Activated CD4-positive, alpha-beta memory T cell treated with anti-CD3 and anti-CD28 coated beads for 36 hours (primary cell): ENCODE measurements around the gene MRPL34. TPM values are rescaled to one million over a fixed set of nuclear protein-coding genes. Genes with fewer than 3 reads are reported as not detected.
"Not testable (repeated sequence)": the region's sequence is repeated elsewhere in the genome, so short reads cannot be mapped to it uniquely, and the experiment has no call there.

Experiments used
- CTCF ChIA-PET: fragments of 350-600 bp; sonication (Branson Sonifier 250); formaldehyde crosslinking; loops from one replicate; lab custom pipeline; 2021; ENCODE audit warnings: antibody characterized with exemption, inconsistent platforms; lab: Charles Lee
- POLR2A ChIA-PET: fragments of 350-600 bp; sonication (Branson Sonifier 250); formaldehyde crosslinking; loops from one replicate; lab custom pipeline; 2021; ENCODE audit warnings: antibody characterized with exemption; lab: Charles Lee
- DNase-seq: peaks from one replicate; pipeline ENCODE4 v3.0.0-alpha.2; 2020
- H3K27ac Mint-ChIP-seq: one replicate; pipeline ENCODE4 v1.8.0; 2021; ENCODE audit warnings: mixed read lengths
- H3K27me3 Mint-ChIP-seq: one replicate; pipeline ENCODE4 v1.8.0; 2021; ENCODE audit warnings: mixed read lengths
- H3K36me3 Mint-ChIP-seq: one replicate; pipeline ENCODE4 v1.8.0; 2021; ENCODE audit warnings: mixed read lengths
- H3K4me1 Mint-ChIP-seq: one replicate; pipeline ENCODE4 v1.8.0; 2021; ENCODE audit warnings: low read depth, mixed read lengths
- H3K4me3 Mint-ChIP-seq: one replicate; pipeline ENCODE4 v1.8.0; 2021; ENCODE audit warnings: mild to moderate bottlenecking, mixed read lengths
- H3K9me3 Mint-ChIP-seq: one replicate; pipeline ENCODE4 v1.8.0; 2021; ENCODE audit warnings: mixed read lengths
- intact Hi-C: fragments of 100-400 bp; cut with micrococcal nuclease; formaldehyde crosslinking; loops from one replicate; pipeline ENCODE4 v1.15.1; 2023
- total RNA-seq, 2 experiments: library from RNA; stranded (reverse); gene quantifications; one replicate each; pipeline ENCODE4 v1.2.3, GENCODE V29; 2021

Gene MRPL34
- total RNA-seq, 2 experiments from 2014 or later, result 92.9 to 93.7 TPM

- ChIA-PET POLR2A (interaction anchor here (0.6 to 2.5 kb wide), 8 partner anchors 8 to 52 kb away, joined by 3 to 13 read pairs (median 4); partner anchors contain the start of genes ANKLE1, OCEL1 and USE1), CTCF (interaction anchor here (0.7 to 1.9 kb wide), 11 partner anchors 9 to 119 kb away, joined by 3 to 20 read pairs (median 4); partner anchors contain the start of genes ANKLE1 and DDA1)
- peak; percentile 97 for DNase-seq
- peaks cover 12% of the 10 kb centered on the region for H3K36me3 Mint-ChIP-seq
- peak within 1 kb of the TSS; percentile 91 for H3K27ac Mint-ChIP-seq
- peaks cover 2% of the 10 kb centered on the region for H3K27me3 Mint-ChIP-seq
- H3K4me3 Mint-ChIP-seq, result peak within 1 kb of the TSS; percentile 90
- intact Hi-C loops, result loop anchor here (1.0 to 2.0 kb wide), 3 partner anchors 38 to 42 kb away; partner anchors contain the start of genes DDA1, MRPL34 and OCEL1
- peaks cover 21% of the 10 kb centered on the region for H3K4me1 Mint-ChIP-seq
- no peaks in the 10 kb centered on the region for H3K9me3 Mint-ChIP-seq
Observed at GRCh38 chr19:17266975-17267788, 38.5 kb upstream of the MRPL34 start, which contains the start of gene BABAM1. BABAM1 (plus strand) TSS chr19:17267443; CDS start chr19:17268807, 1,364 bp downstream.

GRCh38 chr19:17268754-17269153 lies 36.9 kb upstream of the MRPL34 start:
- no peaks in the 10 kb centered on the region for H3K9me3 Mint-ChIP-seq
- POLR2A ChIA-PET, result interaction anchor here (2.5 kb wide), 1 partner anchor 12 kb away, joined by 13 read pairs; the partner anchor contains the start of gene ANKLE1
- H3K27me3 Mint-ChIP-seq, result peaks cover 2% of the 10 kb centered on the region
- CTCF ChIA-PET, result interaction anchor here (1.3 kb wide), 1 partner anchor 13 kb away, joined by 4 read pairs; no protein-coding TSS in a partner anchor
- peaks cover 12% of the 10 kb centered on the region for H3K36me3 Mint-ChIP-seq
- H3K4me3 Mint-ChIP-seq, result peak overlapping the region; percentile 90
- intact Hi-C loops, result no loop called here
- no peak overlapping the region for H3K27ac Mint-ChIP-seq
- DNase-seq, result no peak
- peaks cover 21% of the 10 kb centered on the region for H3K4me1 Mint-ChIP-seq

GRCh38 chr19:17274892-17275291 lies 30.8 kb upstream of the MRPL34 start:
- POLR2A ChIA-PET, CTCF ChIA-PET, intact Hi-C loops: not testable (repeated sequence)

GRCh38 chr19:17275441-17276175 lies 30.1 kb upstream of the MRPL34 start:
- H3K36me3 Mint-ChIP-seq, result peaks cover 26% of the 10 kb centered on the region
- intact Hi-C loops, result no loop called here
- ChIA-PET POLR2A (no interaction called here), CTCF (no interaction called here)
- H3K4me1 Mint-ChIP-seq, result no peaks in the 10 kb centered on the region
- no peaks in the 10 kb centered on the region for H3K27me3 Mint-ChIP-seq
- no peak overlapping the region for H3K27ac Mint-ChIP-seq
- H3K4me3 Mint-ChIP-seq, result no peak overlapping the region
- H3K9me3 Mint-ChIP-seq, result no peaks in the 10 kb centered on the region
- DNase-seq, result no peak

More at GRCh38 chr19:17274892-17275291, 30.8 kb upstream of the MRPL34 start:
- peaks cover 29% of the 10 kb centered on the region for H3K36me3 Mint-ChIP-seq
- not testable (repeated sequence) for H3K4me3 Mint-ChIP-seq, H3K27me3 Mint-ChIP-seq, H3K4me1 Mint-ChIP-seq, H3K27ac Mint-ChIP-seq, H3K9me3 Mint-ChIP-seq, DNase-seq

GRCh38 chr19:17279436-17279835 lies 26.2 kb upstream of the MRPL34 start:
- no peak overlapping the region for H3K27ac Mint-ChIP-seq
- H3K4me3 Mint-ChIP-seq, result no peak overlapping the region
- no peaks in the 10 kb centered on the region for H3K9me3 Mint-ChIP-seq
- intact Hi-C loops, result no loop called here
- DNase-seq, result no peak
- ChIA-PET CTCF (interaction anchor here (0.9 to 5.4 kb wide), 3 partner anchors 20 to 74 kb away, joined by 3 to 85 read pairs (median 3); partner anchors contain the start of gene DDA1), POLR2A (interaction anchor here (0.5 to 3.6 kb wide), 3 partner anchors 12 to 96 kb away, joined by 3 to 13 read pairs (median 3); partner anchors contain the start of genes BABAM1 and USHBP1)
- peaks cover 3% of the 10 kb centered on the region for H3K4me1 Mint-ChIP-seq
- H3K36me3 Mint-ChIP-seq, result peaks cover 18% of the 10 kb centered on the region
- H3K27me3 Mint-ChIP-seq, result no peaks in the 10 kb centered on the region

GRCh38 chr19:17281391-17282304 lies 24.0 kb upstream of the MRPL34 start, which contains the start of gene ANKLE1:
ANKLE1 (plus strand) TSS chr19:17281901; CDS start chr19:17281921, 20 bp downstream.
- Mint-ChIP-seq H3K4me3 (peak within 1 kb of the TSS; percentile 87), H3K27ac (no peak within 1 kb of the TSS), H3K9me3 (no peaks in the 10 kb centered on the region), H3K27me3 (no peaks in the 10 kb centered on the region), H3K4me1 (peaks cover 3% of the 10 kb centered on the region), H3K36me3 (peaks cover 7% of the 10 kb centered on the region)
- DNase-seq, result peak; percentile 64
- intact Hi-C loops, result loop anchor here (1.0 to 5.0 kb wide), 4 partner anchors 20 to 509 kb away; no protein-coding TSS in a partner anchor
- POLR2A ChIA-PET, result interaction anchor here (0.6 to 3.6 kb wide), 4 partner anchors 14 to 205 kb away, joined by 3 to 13 read pairs (median 3); partner anchors contain the start of gene BABAM1
- CTCF ChIA-PET, result interaction anchor here (0.6 to 5.4 kb wide), 19 partner anchors 10 to 509 kb away, joined by 3 to 85 read pairs (median 4); partner anchors contain the start of genes BABAM1, DDA1, MRPL34 and USHBP1

GRCh38 chr19:17282488-17283125 lies 23.1 kb upstream of the MRPL34 start:
- peak; percentile 88 for DNase-seq
- Mint-ChIP-seq H3K36me3 (peaks cover 4% of the 10 kb centered on the region), H3K27ac (no peak overlapping the region), H3K4me3 (peak overlapping the region; percentile 87), H3K9me3 (no peaks in the 10 kb centered on the region), H3K27me3 (no peaks in the 10 kb centered on the region), H3K4me1 (peaks cover 3% of the 10 kb centered on the region)
- CTCF ChIA-PET, result interaction anchor here (0.6 to 5.4 kb wide), 17 partner anchors 10 to 510 kb away, joined by 3 to 85 read pairs (median 5); partner anchors contain the start of genes BABAM1, DDA1, MRPL34 and USHBP1
- POLR2A ChIA-PET, result interaction anchor here (0.6 to 3.6 kb wide), 4 partner anchors 15 to 57 kb away, joined by 3 to 13 read pairs (median 4); partner anchors contain the start of genes BABAM1 and OCEL1
- intact Hi-C loops, result loop anchor here (1.0 to 5.0 kb wide), 4 partner anchors 21 to 510 kb away; no protein-coding TSS in a partner anchor

- no peaks in the 10 kb centered on the region for H3K27me3 Mint-ChIP-seq
- intact Hi-C loops, result loop anchor here (2.0 to 5.0 kb wide), 2 partner anchors 217 to 511 kb away; no protein-coding TSS in a partner anchor
- ChIA-PET POLR2A (interaction anchor here (1.4 kb wide), 1 partner anchor 57 kb away, joined by 5 read pairs; the partner anchor contains the start of gene OCEL1), CTCF (interaction anchor here (0.9 to 5.4 kb wide), 10 partner anchors 9 to 511 kb away, joined by 3 to 85 read pairs (median 4); partner anchors contain the start of genes ABHD8 and BABAM1)
- no peak overlapping the region for H3K4me3 Mint-ChIP-seq
- H3K9me3 Mint-ChIP-seq, result no peaks in the 10 kb centered on the region
- DNase-seq, result no peak
- H3K27ac Mint-ChIP-seq, result no peak overlapping the region
- peaks cover 3% of the 10 kb centered on the region for H3K36me3 Mint-ChIP-seq
- H3K4me1 Mint-ChIP-seq, result peaks cover 3% of the 10 kb centered on the region
Observed at GRCh38 chr19:17283504-17283996, 22.1 kb upstream of the MRPL34 start.

GRCh38 chr19:17285415-17286135 lies 20.1 kb upstream of the MRPL34 start:
- POLR2A ChIA-PET, result no interaction called here
- Mint-ChIP-seq H3K4me3 (no peak overlapping the region), H3K4me1 (peaks cover 3% of the 10 kb centered on the region), H3K27me3 (peaks cover 3% of the 10 kb centered on the region), H3K9me3 (no peaks in the 10 kb centered on the region), H3K36me3 (peaks cover 3% of the 10 kb centered on the region), H3K27ac (no peak overlapping the region)
- CTCF ChIA-PET, result interaction anchor here (1.0 to 1.5 kb wide), 2 partner anchors 216 to 513 kb away, joined by 3 read pairs; no protein-coding TSS in a partner anchor
- no peak for DNase-seq
- intact Hi-C loops, result no loop called here
